ENCODE measurements around the gene FADS6. TPM values are rescaled to one million over a fixed set of nuclear protein-coding genes. Genes with fewer than 3 reads are reported as not detected.

The FADS6 gene
- not detected in 2 replicates for total RNA-seq

GRCh38 chr17:74892974-74893911 is at the start of gene FADS6:
TSS of gene FADS6 (minus strand) at chr17:74893633. CDS start at chr17:74893595, 38 bp downstream.

GRCh38 chr17:74935585-74936469 is 42.4 kb upstream of the FADS6 start, which contains the start of gene OTOP3:
TSS of gene OTOP3 (plus strand) at chr17:74935898. CDS start at chr17:74935922, 24 bp downstream.

GRCh38 chr17:74924250-74924948 is 31.0 kb upstream of the FADS6 start, which contains the start of gene OTOP2:
TSS of gene OTOP2 (plus strand) at chr17:74924273. CDS start at chr17:74924633, 360 bp downstream.

GRCh38 chr17:74922694-74923537 is 29.5 kb upstream of the FADS6 start, which contains the start of gene USH1G:
TSS of gene USH1G (minus strand) at chr17:74923255. CDS start at chr17:74923073, 182 bp downstream.

GRCh38 chr17:74872313-74873036 is 21.0 kb downstream of the FADS6 start, which contains the start of gene FDXR:
TSS of gene FDXR (minus strand) at chr17:74872994. CDS start at chr17:74872944, 50 bp downstream.

GRCh38 chr17:74859459-74860228 is 33.8 kb downstream of the FADS6 start, which contains the start of gene GRIN2C:
TSS of gene GRIN2C (minus strand) at chr17:74859885. CDS start at chr17:74855092, 4,793 bp downstream.

Other genes with a start within 250 kb of the FADS6 start
- not detected in 2 replicates for gene CD300LF, start 180.7 kb downstream of the FADS6 start, total RNA-seq
- gene RAB37, start 156.4 kb downstream of the FADS6 start, total RNA-seq = 0.11 TPM in 1 of 2 replicates, not detected in the other
- gene NHERF1, start 145.0 kb downstream of the FADS6 start, total RNA-seq = 12.6 and 17.1 TPM in 2 replicates
- 43.3 and 51.9 TPM in 2 replicates for gene NAT9, start 117.3 kb downstream of the FADS6 start, total RNA-seq
- 0.11 and 0.12 TPM in 2 replicates for gene GRIN2C, start 33.7 kb downstream of the FADS6 start, total RNA-seq
- 21.6 and 52.0 TPM in 2 replicates for gene FDXR, start 20.6 kb downstream of the FADS6 start, total RNA-seq
- gene USH1G, start 29.6 kb upstream of the FADS6 start, total RNA-seq = under 0.01 TPM in 1 of 2 replicates, not detected in the other
- not detected in 2 replicates for gene OTOP2, start 30.6 kb upstream of the FADS6 start, total RNA-seq
- not detected in 2 replicates for gene OTOP3, start 42.3 kb upstream of the FADS6 start, total RNA-seq
- gene HID1, start 79.1 kb upstream of the FADS6 start, total RNA-seq = 0.44 and 0.75 TPM in 2 replicates
- 11.7 and 14.8 TPM in 2 replicates for gene CDR2L, start 94.0 kb upstream of the FADS6 start, total RNA-seq
- 35.6 and 57.5 TPM in 2 replicates for gene MRPL58, start 119.0 kb upstream of the FADS6 start, total RNA-seq
- 293 and 304 TPM in 2 replicates for gene ATP5PD, start 153.3 kb upstream of the FADS6 start, total RNA-seq
- 15.2 and 15.5 TPM in 2 replicates for gene KCTD2, start 153.6 kb upstream of the FADS6 start, total RNA-seq
- 5.2 and 8.7 TPM in 2 replicates for gene SLC16A5, start 194.3 kb upstream of the FADS6 start, total RNA-seq
- gene ARMC7, start 216.3 kb upstream of the FADS6 start, total RNA-seq = 2.2 and 2.8 TPM in 2 replicates
- gene NT5C, start 238.1 kb upstream of the FADS6 start, total RNA-seq = 42.7 and 77.2 TPM in 2 replicates